ENCODE measurements around the gene RPAIN.
A peak's percentile ranks its signal among the peaks of the same experiment; 100 is the strongest.

RPAIN gene

GRCh38 chr17:5464717-5465507, 44.9 kb downstream of the RPAIN start:
- DNase-seq (ENCODE audit: low read depth) = no peak
- TF ChIP-seq CTCF (IDR thresholded peaks at IDR 0.05; ENCODE audit: low read depth, low read length, missing control alignments) = no peak
- in situ Hi-C loops (cut with HindIII; ENCODE audit: low sequenced_read_pairs) = no loop called here
- H3K4me3 ChIP-seq (ENCODE audit: low read depth, low read length) = no peak overlapping the region

GRCh38 chr17:5466295-5466694, 46.3 kb downstream of the RPAIN start:
- in situ Hi-C loops (cut with HindIII; ENCODE audit: low sequenced_read_pairs) = no loop called here

GRCh38 chr17:5467416-5467815, 47.4 kb downstream of the RPAIN start:
- no peak for TF ChIP-seq CTCF (IDR thresholded peaks at IDR 0.05; ENCODE audit: low read depth, low read length, missing control alignments)
- DNase-seq (ENCODE audit: low read depth) = no peak
- H3K4me3 ChIP-seq (ENCODE audit: low read depth, low read length) = peak overlapping the region; percentile 90
- in situ Hi-C loops (cut with HindIII; ENCODE audit: low sequenced_read_pairs) = no loop called here

More at GRCh38 chr17:5466295-5466694, 46.3 kb downstream of the RPAIN start:
- no peak for TF ChIP-seq CTCF (IDR thresholded peaks at IDR 0.05; ENCODE audit: low read depth, low read length, missing control alignments)
- H3K4me3 ChIP-seq (ENCODE audit: low read depth, low read length) = no peak overlapping the region
- DNase-seq (ENCODE audit: low read depth) = no peak

GRCh38 chr17:5468075-5468473, 48.1 kb downstream of the RPAIN start:
- no peak for TF ChIP-seq CTCF (IDR thresholded peaks at IDR 0.05; ENCODE audit: low read depth, low read length, missing control alignments)
- DNase-seq (ENCODE audit: low read depth) = no peak
- in situ Hi-C loops (cut with HindIII; ENCODE audit: low sequenced_read_pairs) = no loop called here
- H3K4me3 ChIP-seq (ENCODE audit: low read depth, low read length) = peak overlapping the region; percentile 90

DNA sequence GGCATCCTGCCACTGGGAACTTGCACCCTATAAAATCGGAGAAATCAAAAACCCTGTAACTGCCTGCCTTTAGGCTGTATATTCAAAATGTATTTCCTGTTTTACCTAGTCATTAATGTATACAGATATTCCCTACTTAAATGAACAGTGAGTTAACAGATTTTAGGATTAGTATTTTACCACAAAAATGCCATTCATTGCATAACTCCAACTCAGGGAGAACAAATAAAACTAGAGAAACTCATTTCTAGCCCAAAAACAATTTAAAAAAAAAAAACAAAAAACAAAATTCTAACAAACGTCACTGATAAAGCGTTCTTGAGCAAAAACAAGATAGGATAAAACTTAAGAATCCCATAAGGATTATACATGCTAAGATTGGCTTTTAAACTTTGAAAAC, 52.5 kb downstream of the RPAIN start:
- in situ Hi-C loops (cut with HindIII; ENCODE audit: low sequenced_read_pairs) = loop anchor here (5.0 kb wide), 1 partner anchor 35 kb away; the partner anchor contains the start of gene C1QBP
- H3K4me3 ChIP-seq (ENCODE audit: low read depth, low read length) = no peak overlapping the region
- DNase-seq (ENCODE audit: low read depth) = no peak
- TF ChIP-seq CTCF (IDR thresholded peaks at IDR 0.05; ENCODE audit: low read depth, low read length, missing control alignments) = no peak

DNA sequence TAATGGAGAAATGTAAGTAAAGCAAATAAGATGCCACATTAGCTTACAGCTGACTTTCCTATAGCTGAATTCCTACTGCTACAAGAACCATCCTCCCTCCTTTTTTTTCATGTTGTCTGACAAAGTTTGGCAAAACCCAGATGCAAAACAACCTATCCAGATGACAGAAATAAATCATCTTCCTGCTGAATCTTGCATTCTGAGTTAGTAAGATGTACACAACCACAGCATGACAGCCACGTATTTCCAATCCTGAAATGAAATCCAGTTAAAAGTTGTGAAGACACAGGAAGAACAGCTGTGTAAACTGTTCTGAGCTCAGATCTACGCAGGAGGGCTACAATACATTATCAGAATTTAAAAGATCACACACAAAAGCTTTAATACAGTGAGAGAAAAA, 53.9 kb downstream of the RPAIN start:
- no peak for TF ChIP-seq CTCF (IDR thresholded peaks at IDR 0.05; ENCODE audit: low read depth, low read length, missing control alignments)
- no peak overlapping the region for H3K4me3 ChIP-seq (ENCODE audit: low read depth, low read length)
- DNase-seq (ENCODE audit: low read depth) = no peak
- in situ Hi-C loops (cut with HindIII; ENCODE audit: low sequenced_read_pairs) = loop anchor here (5.0 kb wide), 1 partner anchor 37 kb away; the partner anchor contains the start of gene C1QBP
